GOT3 (cell line): Measurements from ENCODE around the gene LYST.
"Not testable (repeated sequence)": the region's sequence is repeated elsewhere in the genome, so short reads cannot be mapped to it uniquely, and the experiment has no call there.

ENCODE experiments used
- DNase-seq: peaks from one replicate; lab custom pipeline; 2025; ENCODE audit warnings: mixed read lengths; lab: John Stamatoyannopoulos, UW

Gene LYST

GRCh38 chr1:235866205-235866912, at the start of gene LYST:
LYST (minus strand) TSS chr1:235866906; CDS start chr1:235830417, 36,489 bp downstream.
- DNase-seq = peak; percentile 70

GRCh38 chr1:235915489-235915888, 48.8 kb upstream of the LYST start:
- not testable (repeated sequence) for DNase-seq

GRCh38 chr1:235913311-235913710, 46.6 kb upstream of the LYST start:
- no peak for DNase-seq

GRCh38 chr1:235911876-235912275, 45.2 kb upstream of the LYST start:
- no peak for DNase-seq

GRCh38 chr1:235911300-235911662, 44.6 kb upstream of the LYST start:
- DNase-seq = no peak

GRCh38 chr1:235910357-235911299, 43.9 kb upstream of the LYST start:
- DNase-seq = peak; percentile 55

- peak; percentile 68 for DNase-seq
Observed at GRCh38 chr1:235908742-235909520, 42.2 kb upstream of the LYST start.

GRCh38 chr1:235907897-235908240, 41.2 kb upstream of the LYST start:
- no peak for DNase-seq

- DNase-seq = no peak
Observed at GRCh38 chr1:235907187-235907896, 40.6 kb upstream of the LYST start.

GRCh38 chr1:235906436-235906835, 39.7 kb upstream of the LYST start:
- DNase-seq = no peak

- DNase-seq = not testable (repeated sequence)
Observed at GRCh38 chr1:235903809-235904208, 37.1 kb upstream of the LYST start.

- no peak for DNase-seq
Observed at GRCh38 chr1:235902677-235903542, 36.2 kb upstream of the LYST start.

GRCh38 chr1:235901461-235901860, 34.8 kb upstream of the LYST start:
- DNase-seq = no peak

GRCh38 chr1:235898126-235898525, 31.4 kb upstream of the LYST start:
- no peak for DNase-seq

- no peak for DNase-seq
Observed at GRCh38 chr1:235893840-235894239, 27.1 kb upstream of the LYST start.

GRCh38 chr1:235892734-235893413, 26.2 kb upstream of the LYST start:
- no peak for DNase-seq

- no peak for DNase-seq
Observed at GRCh38 chr1:235892202-235892601, 25.5 kb upstream of the LYST start.

GRCh38 chr1:235888119-235888643, 21.5 kb upstream of the LYST start:
- DNase-seq = no peak

GRCh38 chr1:235887676-235888075, 21.0 kb upstream of the LYST start:
- DNase-seq = no peak
